ENCODE data around the gene GKAP1.

DNA sequence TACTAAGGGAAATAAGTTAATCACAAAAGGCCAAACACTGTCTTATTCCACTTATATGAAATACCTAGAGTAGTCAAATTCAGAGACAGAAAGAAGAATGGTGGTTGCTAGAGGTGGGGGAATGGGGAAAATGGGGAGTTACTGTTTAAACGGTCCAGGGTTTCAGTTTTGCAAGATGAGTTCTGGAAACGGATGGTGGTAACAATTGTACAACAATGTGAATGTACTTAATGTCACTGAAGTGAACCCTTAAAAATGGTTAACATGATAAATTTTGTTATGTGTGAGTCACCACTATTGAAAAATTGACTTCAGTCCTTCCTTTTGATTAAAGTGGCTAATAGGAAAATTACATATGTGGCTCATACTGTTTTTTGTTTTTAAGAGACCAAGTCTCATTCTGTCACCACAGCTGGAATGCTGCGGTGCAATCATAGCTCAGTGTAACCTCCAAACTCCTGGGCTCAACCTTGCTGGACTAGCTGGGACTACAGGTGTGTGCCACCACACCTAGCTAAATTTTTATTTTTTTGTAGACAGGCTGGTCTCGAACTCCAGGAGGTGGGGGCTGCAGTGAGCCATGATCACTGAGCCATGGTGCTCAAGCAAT lies 118.5 kb downstream of the GKAP1 start:
- TF ChIP-seq EP300 (IDR thresholded peaks at IDR 0.05), result no peak
- TF ChIP-seq, protein P1, sequence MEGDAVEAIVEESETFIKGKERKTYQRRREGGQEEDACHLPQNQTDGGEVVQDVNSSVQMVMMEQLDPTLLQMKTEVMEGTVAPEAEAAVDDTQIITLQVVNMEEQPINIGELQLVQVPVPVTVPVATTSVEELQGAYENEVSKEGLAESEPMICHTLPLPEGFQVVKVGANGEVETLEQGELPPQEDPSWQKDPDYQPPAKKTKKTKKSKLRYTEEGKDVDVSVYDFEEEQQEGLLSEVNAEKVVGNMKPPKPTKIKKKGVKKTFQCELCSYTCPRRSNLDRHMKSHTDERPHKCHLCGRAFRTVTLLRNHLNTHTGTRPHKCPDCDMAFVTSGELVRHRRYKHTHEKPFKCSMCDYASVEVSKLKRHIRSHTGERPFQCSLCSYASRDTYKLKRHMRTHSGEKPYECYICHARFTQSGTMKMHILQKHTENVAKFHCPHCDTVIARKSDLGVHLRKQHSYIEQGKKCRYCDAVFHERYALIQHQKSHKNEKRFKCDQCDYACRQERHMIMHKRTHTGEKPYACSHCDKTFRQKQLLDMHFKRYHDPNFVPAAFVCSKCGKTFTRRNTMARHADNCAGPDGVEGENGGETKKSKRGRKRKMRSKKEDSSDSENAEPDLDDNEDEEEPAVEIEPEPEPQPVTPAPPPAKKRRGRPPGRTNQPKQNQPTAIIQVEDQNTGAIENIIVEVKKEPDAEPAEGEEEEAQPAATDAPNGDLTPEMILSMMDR (IDR thresholded peaks at IDR 0.05), result no peak
- TF ChIP-seq POLR2A (IDR thresholded peaks at IDR 0.05; ENCODE audit: low read depth), result no peak
- TF ChIP-seq POLR2AphosphoS5 (IDR thresholded peaks at IDR 0.05), result no peak

Data from esophagus muscularis mucosa (tissue), 4 donors.